Measurements from ENCODE around the gene SOX21. TPM values are rescaled to one million over a fixed set of nuclear protein-coding genes. Genes with fewer than 3 reads are reported as not detected.
A peak's percentile ranks its signal among the peaks of the same experiment; 100 is the strongest.

SOX21 gene
- total and polyA plus RNA-seq, 2 donors from 2014 or later = not detected

GRCh38 chr13:94707400-94708021, 4.8 kb downstream of the SOX21 start:
- H3K4me3 ChIP-seq (ENCODE audit: low read length in 3 of 3) = no peak overlapping the region
- H3K4me1 ChIP-seq (ENCODE audit: control insufficient read depth in 2 of 3, insufficient read depth in 2 of 3, low read depth in 1 of 3, low read length in 3 of 3) = peaks cover 0 to 4% (median 0%) of the 10 kb centered on the region in 3 donors
- H3K36me3 ChIP-seq (ENCODE audit: control insufficient read depth in 2 of 3, insufficient read depth in 3 of 3, low read length in 3 of 3) = no peaks in the 10 kb centered on the region
- intact Hi-C loops (cut with DNase I) = no loop called here
- DNase-seq = peak in 4 of 5 donors; percentile 29 to 51 (median 40)
- no peak for TF ChIP-seq CTCF (IDR thresholded peaks at IDR 0.05; ENCODE audit: borderline replicate concordance, extremely low read depth, insufficient read depth)
- no peak overlapping the region for H3K9ac ChIP-seq (ENCODE audit: low read length in 3 of 3)
- FAIRE-seq = no peak
- no peak overlapping the region for H3K27ac ChIP-seq (ENCODE audit: low read depth in 2 of 2, low read length in 2 of 2)
- peaks cover 0 to 2% (median 0%) of the 10 kb centered on the region in 3 donors for H3K9me3 ChIP-seq (ENCODE audit: control insufficient read depth in 2 of 3, insufficient read depth in 1 of 3, low read length in 3 of 3)
- H3K27me3 ChIP-seq (ENCODE audit: control insufficient read depth, insufficient read depth, low read length) = peaks cover 82% of the 10 kb centered on the region

GRCh38 chr13:94706843-94707399, 5.4 kb downstream of the SOX21 start:
- Histone ChIP-seq H3K36me3 (ENCODE audit: control insufficient read depth in 2 of 3, insufficient read depth in 3 of 3, low read length in 3 of 3) (no peaks in the 10 kb centered on the region), H3K27me3 (ENCODE audit: control insufficient read depth, insufficient read depth, low read length) (peaks cover 88% of the 10 kb centered on the region), H3K4me1 (ENCODE audit: control insufficient read depth in 2 of 3, insufficient read depth in 2 of 3, low read depth in 1 of 3, low read length in 3 of 3) (peaks cover 0 to 4% (median 0%) of the 10 kb centered on the region in 3 donors), H3K27ac (ENCODE audit: low read depth in 2 of 2, low read length in 2 of 2) (no peak overlapping the region), H3K4me3 (ENCODE audit: low read length in 3 of 3) (no peak overlapping the region), H3K9ac (ENCODE audit: low read length in 3 of 3) (no peak overlapping the region), H3K9me3 (ENCODE audit: control insufficient read depth in 2 of 3, insufficient read depth in 1 of 3, low read length in 3 of 3) (peaks cover 0 to 2% (median 0%) of the 10 kb centered on the region in 3 donors)
- intact Hi-C loops (cut with DNase I) = no loop called here
- DNase-seq (peak in 3 of 5 donors; percentile 12 to 47 (median 29)), FAIRE-seq (no peak)
- TF ChIP-seq CTCF (IDR thresholded peaks at IDR 0.05; ENCODE audit: borderline replicate concordance, extremely low read depth, insufficient read depth) = no peak

GRCh38 chr13:94706101-94706842, 6.1 kb downstream of the SOX21 start:
- FAIRE-seq (no peak), DNase-seq (peak in 1 of 5 donors; percentile 14)
- no peaks in the 10 kb centered on the region for H3K36me3 ChIP-seq (ENCODE audit: control insufficient read depth in 2 of 3, insufficient read depth in 3 of 3, low read length in 3 of 3)
- H3K27ac ChIP-seq (ENCODE audit: low read depth in 2 of 2, low read length in 2 of 2) = no peak overlapping the region
- intact Hi-C loops (cut with DNase I) = no loop called here
- H3K9me3 ChIP-seq (ENCODE audit: control insufficient read depth in 2 of 3, insufficient read depth in 1 of 3, low read length in 3 of 3) = peaks cover 0 to 2% (median 0%) of the 10 kb centered on the region in 3 donors
- H3K27me3 ChIP-seq (ENCODE audit: control insufficient read depth, insufficient read depth, low read length) = peaks cover 92% of the 10 kb centered on the region
- H3K4me3 ChIP-seq (ENCODE audit: low read length in 3 of 3) = no peak overlapping the region
- H3K9ac ChIP-seq (ENCODE audit: low read length in 3 of 3) = no peak overlapping the region
- H3K4me1 ChIP-seq (ENCODE audit: control insufficient read depth in 2 of 3, insufficient read depth in 2 of 3, low read depth in 1 of 3, low read length in 3 of 3) = no peaks in the 10 kb centered on the region
- TF ChIP-seq CTCF (IDR thresholded peaks at IDR 0.05; ENCODE audit: borderline replicate concordance, extremely low read depth, insufficient read depth) = no peak
